ENCODE data around the gene PLEKHO2.
A peak's percentile ranks its signal among the peaks of the same experiment; 100 is the strongest.
"Not testable (repeated sequence)": the region's sequence is repeated elsewhere in the genome, so short reads cannot be mapped to it uniquely, and the experiment has no call there.

The PLEKHO2 gene

DNA sequence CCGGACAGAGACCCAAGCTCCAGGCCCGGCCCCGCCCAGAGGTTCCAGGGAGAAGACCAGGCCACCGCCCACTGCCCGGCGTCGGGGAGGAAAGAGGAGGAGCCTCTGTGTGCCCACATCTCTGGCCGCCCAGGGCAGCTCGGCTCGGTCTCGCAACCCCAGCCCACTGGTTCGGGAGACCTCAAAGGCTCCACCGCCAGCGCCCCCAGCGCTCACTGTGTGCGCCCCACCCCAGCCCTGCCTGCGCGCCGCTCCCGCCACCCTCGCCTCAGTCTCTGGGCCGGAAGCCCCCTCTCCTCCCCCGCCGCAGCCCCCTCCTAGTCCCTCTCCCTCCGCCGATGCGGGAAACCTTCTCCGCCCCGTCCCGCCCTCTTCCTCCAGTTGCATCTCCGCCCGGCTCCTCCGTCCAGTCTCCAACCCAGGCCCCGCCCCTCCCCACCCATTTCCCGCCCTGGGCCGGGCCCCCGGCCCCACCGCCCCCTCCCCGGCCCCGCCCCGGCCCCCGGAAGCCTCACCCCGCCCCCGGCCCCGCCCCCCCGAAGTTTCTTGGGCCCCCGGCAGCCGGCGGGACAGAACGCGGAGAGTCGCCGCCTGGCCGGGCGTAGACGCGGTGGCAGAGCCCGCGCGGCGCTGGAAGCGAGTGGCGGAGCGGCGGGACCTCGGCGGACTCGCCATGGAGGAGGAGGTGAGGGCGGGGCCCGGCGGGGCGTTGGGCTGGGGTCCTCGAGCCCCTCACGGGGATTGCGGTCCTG, at the start of gene PLEKHO2:
PLEKHO2 (plus strand) TSS at position 572 of the 752 bp plus-strand sequence; CDS start at position 674, 102 bp downstream.
- no peak for TF ChIP-seq CTCF (IDR thresholded peaks at IDR 0.05)
- no peak for TF ChIP-seq ZFX (IDR thresholded peaks at IDR 0.05; ENCODE audit: borderline replicate concordance)
- peak within 1 kb of the TSS; percentile 68 for H3K27ac ChIP-seq

DNA sequence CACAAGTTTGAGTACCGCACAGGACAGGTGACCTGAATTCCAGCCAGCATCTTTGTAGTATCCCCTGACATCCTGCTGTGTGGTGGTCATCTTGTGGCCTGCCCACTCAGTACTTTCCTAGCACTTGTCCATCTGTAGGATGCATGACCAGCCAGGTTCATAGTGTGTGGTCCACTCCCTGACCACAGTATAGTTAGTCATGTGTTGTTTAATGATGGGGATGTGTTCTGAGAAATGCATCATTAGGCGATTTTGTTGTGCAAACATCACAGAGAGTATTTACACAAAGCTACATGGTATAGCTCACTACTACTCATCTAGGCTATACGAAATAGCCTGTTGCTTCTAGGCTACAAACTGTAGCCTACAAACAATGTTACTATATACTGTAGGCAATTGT, 49.4 kb upstream of the PLEKHO2 start:
- H3K27ac ChIP-seq = no peak overlapping the region
- TF ChIP-seq ZFX (IDR thresholded peaks at IDR 0.05; ENCODE audit: borderline replicate concordance) (no peak), CTCF (IDR thresholded peaks at IDR 0.05) (no peak)

DNA sequence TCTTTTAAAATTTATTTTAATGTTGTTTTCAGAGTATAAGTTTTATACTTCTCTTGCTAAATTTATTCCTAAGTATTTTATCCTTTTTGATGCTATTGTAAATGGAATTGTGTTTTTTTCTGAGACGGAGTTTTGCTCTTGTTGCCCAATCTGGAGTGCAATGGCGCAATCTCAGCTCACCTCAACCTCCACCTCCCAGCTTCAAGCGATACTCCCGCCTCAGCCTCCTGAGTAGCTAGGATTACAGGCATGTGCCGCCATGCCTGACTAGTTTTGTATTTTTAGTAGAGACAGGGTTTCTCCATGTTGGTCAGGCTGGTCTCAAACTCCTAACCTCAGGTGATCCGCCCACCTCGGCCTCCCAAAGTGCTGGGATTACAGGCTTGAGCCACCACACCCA, 46.4 kb upstream of the PLEKHO2 start:
- not testable (repeated sequence) for H3K27ac ChIP-seq

GRCh38 chr15:64795921-64796320, 45.8 kb upstream of the PLEKHO2 start:
- not testable (repeated sequence) for H3K27ac ChIP-seq

DNA sequence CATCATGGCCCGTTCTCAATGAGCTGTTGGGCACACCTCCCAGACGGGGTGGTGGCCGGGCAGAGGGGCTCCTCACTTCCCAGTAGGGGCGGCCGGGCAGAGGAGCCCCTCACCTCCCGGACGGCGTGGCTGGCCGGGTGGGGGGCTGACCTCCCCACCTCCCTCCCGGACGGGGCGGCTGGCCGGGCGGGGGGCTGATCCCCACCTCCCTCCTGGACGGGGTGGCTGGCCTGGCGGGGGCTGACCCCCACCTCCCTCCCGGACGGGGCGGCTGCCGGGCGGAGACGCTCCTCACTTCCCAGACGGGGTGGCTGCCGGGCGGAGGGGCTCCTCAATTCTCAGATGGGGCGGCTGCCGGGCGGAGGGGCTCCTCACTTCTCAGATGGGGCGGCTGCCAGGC, 42.8 kb upstream of the PLEKHO2 start:
- H3K27ac ChIP-seq = not testable (repeated sequence)

DNA sequence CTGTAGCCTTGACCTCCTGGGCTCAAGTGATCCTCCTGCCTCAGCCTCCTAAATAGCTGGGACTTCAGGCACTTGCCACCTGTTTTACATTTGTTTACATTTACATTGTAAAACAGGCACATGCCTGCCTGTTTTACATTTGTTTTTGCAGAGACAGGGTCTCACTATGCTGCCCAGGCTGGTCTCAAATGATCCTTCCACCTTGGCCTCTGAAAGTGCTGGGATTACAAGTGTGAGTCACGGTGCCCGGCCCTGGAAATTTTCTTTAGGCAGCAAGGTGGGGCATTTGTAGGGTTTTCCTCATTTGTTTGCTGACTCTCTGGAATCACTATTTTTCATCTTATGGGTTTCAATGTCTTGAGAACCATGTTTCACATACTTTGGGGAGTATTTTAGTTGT, 41.2 kb upstream of the PLEKHO2 start:
- TF ChIP-seq CTCF (IDR thresholded peaks at IDR 0.05) = no peak
- TF ChIP-seq ZFX (IDR thresholded peaks at IDR 0.05; ENCODE audit: borderline replicate concordance) = no peak

DNA sequence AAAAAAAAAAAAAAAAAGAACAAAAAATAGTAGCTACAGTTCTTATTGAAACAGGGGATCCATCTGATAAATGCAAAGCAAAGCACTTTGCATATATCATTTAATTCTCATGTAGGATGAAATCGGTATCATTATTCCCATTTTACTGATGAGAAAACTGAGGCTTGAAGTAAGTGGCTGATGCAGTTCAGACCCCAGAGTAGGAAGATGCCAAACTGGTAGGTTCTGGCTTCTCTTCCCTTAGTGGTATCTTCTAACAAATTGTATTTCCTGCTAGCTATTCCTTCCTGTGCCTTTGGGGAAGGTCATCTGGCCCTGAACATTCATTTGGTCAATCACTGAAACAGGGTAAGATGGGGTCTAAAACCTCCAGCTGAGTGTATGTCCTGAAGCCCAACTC, 38.2 kb upstream of the PLEKHO2 start:
- no peak for TF ChIP-seq CTCF (IDR thresholded peaks at IDR 0.05)
- TF ChIP-seq ZFX (IDR thresholded peaks at IDR 0.05; ENCODE audit: borderline replicate concordance) = no peak
- H3K27ac ChIP-seq = no peak overlapping the region

More for the DNA sequence above, 41.2 kb upstream of the PLEKHO2 start:
- no peak overlapping the region for H3K27ac ChIP-seq

- TF ChIP-seq CTCF (IDR thresholded peaks at IDR 0.05) = no peak
- TF ChIP-seq ZFX (IDR thresholded peaks at IDR 0.05; ENCODE audit: borderline replicate concordance) = no peak
- no peak overlapping the region for H3K27ac ChIP-seq
These were observed 37.1 kb upstream of the PLEKHO2 start for GRCh38 chr15:64804619-64805018.

DNA sequence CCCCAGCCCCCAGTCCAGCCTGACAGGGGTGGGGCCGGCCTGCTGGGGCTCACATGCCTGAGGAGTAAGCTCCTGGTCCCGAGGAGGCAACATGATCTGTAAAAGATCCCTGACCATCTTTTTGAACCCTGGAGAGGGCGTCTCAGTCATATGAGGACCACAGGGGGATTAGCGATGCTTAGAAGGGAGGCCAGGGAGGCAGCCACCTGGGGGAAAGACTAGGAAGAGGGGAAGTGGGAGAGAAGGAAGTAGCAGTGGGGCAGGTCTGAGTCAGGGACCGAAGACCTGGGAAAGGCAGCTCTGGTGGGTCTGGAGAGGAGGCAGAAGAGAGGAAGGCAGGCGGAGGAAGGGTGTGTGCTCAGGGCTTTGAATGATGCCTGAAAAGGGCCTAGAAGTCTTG, 35.2 kb upstream of the PLEKHO2 start:
- TF ChIP-seq CTCF (IDR thresholded peaks at IDR 0.05) (no peak), ZFX (IDR thresholded peaks at IDR 0.05; ENCODE audit: borderline replicate concordance) (no peak)
- H3K27ac ChIP-seq = no peak overlapping the region
